Activated CD8-positive, alpha-beta memory T cell treated with anti-CD3 and anti-CD28 coated beads, Interleukin-2, amount 50 U/mL, for 48 hours (primary cell): Measurements from ENCODE around the gene LRRC61.
"Not testable (repeated sequence)": the region's sequence is repeated elsewhere in the genome, so short reads cannot be mapped to it uniquely, and the experiment has no call there.

Source experiments
- DNase-seq: peaks from one replicate; pipeline ENCODE4 v3.0.0-alpha.2; 2020

The LRRC61 gene, protein sequence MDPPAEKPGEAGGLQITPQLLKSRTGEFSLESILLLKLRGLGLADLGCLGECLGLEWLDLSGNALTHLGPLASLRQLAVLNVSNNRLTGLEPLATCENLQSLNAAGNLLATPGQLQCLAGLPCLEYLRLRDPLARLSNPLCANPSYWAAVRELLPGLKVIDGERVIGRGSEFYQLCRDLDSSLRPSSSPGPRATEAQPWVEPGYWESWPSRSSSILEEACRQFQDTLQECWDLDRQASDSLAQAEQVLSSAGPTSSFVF

DNA sequence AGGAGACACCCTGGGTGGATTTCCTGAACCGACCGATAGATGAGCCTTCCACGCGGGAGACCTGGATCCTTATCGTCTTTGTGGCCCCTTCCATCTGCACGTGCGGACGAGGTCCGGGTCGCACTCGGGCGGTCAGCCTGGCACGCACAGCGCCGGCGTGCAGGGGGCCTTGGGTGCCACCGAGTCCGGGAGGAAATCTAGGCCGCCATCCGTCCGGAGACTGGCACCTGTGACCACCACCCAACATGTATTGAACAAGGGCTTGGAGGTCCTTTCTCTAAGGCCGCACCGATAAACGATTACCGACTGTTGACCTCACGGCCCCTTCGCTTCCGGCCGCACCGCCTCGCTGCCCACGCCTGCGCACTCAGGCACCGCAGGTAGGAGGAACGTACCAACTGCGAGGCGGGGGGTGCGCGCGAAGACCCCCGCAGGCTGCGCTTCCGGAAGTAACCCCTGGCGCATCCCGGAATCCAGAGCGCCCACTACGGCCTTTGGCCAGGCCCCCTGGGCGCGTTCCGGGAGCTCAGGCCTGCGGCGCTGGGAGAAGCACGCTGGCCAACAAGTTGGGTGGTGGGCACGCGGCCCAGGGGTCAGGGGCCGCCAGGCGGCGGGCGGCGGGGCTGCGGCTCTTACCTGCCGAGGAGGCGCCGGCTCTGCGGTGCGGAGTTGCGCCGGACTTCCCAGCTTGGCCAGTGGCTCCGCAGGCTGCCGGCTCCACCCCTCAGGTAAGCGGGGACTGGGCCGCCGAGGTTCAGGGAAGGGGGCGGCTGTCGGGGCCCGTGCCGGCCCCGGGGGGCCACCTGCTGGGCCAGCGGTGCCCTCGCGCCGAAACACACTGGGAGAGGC is at the start of gene LRRC61, which contains the start of gene ACTR3C:
Gene LRRC61, plus strand, starts transcription at position 523 of the 849 bp plus-strand sequence. CDS start 13,507 bp downstream, outside the sequence.
Gene ACTR3C, minus strand, starts transcription at position 713 of the 849 bp plus-strand sequence. CDS start 28,249 bp downstream, outside the sequence.
- peak; percentile 86 for DNase-seq

DNA sequence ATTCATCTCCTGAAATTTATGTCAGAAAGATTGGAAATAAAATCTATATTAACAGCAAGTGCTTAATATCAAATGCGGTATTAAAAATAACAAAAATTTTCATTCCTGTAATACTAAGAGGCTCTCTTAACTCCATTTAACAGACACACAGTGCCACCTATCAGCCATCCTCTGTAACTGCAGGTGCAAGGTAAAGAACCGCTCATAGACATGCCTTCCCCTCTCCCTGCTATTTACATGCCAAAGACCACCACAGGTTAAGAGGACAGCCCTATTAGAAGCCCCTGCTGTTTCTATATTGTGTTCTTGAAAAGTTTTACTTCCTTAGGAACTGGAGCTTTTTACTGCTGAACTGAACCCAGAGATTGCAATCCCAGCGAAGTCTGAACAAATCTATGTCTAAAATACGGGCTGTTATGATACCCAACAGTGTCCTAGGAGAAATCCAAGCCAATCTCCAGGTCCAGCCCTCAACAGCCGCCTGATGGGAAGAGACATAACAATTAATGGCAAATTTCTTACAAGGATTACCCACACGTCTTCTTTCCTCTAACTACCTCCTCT is 46.9 kb upstream of the LRRC61 start:
- not testable (repeated sequence) for DNase-seq

DNA sequence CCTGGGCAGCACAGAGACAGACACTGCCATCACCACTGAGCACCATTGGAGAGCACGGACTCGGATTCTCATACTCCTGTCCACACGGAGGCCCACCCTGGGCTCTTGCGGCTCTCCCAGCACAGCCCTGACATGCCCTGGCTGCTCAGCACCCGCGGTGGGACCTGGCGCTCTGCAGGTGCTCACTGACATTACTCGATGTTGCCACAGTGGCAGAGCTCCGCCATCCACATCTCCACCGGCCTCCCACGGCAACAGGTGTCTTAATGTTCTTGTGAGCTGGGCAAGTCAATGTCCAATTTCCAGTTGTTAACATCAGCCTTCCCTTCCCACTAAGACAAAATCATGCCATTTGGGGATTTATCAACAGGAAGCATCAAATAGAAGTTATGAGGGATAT is 44.8 kb upstream of the LRRC61 start:
- not testable (repeated sequence) for DNase-seq

DNA sequence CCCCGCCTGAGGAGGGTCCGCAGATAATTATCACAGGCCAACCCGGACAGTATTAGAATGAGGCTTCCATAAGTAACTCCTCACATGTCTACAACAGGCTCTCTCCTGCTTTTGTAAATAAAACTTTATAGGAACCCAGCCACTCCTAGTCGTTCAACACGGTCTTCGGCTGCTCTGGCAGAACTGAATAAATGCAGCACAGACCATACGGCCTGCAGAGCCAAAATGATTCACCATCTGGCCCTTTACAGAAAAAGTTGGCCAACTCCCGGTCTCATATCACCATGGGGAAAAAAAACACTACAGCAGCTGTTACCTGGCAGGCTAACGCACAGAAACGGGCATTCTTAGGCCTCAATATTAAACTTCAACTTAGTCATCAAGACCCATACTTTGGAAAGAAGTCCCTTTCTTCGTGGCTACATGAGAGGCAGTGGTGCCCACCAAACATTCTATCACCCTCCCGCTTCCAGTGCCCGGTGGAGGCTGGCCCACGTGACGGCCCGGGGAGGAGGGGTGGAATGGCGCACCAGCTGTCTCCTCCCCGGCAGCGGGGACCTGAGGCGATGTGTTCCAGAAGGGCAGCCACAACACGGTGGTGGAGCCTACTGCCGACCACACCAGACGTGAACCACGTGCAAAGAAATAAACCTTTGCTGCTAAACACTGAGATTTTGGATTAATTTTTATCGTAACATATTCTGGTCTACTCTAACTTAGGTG is 41.3 kb upstream of the LRRC61 start:
- DNase-seq: not testable (repeated sequence)

DNA sequence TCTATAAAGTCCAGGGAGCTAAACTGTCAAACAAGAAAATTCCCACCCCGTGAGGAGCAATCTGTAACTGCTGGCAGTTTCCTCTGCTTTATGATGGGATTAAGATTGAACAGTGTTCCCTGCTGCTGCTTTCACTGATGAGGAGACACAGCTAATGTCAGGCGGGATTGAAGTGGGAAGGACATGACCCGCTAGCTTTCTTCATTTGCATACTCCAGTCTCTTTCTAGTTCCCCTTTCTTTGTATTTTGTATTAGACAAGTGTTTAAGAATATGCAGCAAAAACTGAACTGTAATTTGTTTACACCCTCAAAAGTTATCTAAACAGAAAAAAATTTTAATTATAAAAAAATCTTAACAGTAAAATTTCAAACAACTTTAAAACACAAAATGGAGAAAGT is 40.0 kb upstream of the LRRC61 start:
- DNase-seq: not testable (repeated sequence)

DNA sequence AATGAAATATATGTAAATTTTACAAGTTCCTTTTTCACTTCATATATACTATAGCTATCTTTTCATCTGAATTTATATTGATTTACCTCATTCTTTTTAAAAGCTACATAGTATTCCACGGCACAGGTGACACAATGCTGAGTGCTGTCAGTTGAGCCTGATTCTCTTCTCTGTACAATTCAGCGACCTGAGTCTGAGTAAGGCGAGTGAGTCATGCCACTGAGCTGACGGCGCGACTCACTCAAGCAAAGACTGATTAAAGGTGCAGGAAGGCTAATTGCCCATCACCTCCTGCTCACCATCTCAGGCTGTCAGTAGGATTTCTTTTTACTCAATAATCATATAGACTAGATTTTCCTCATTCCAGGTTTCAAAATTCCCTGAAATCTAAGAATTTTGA is 39.5 kb upstream of the LRRC61 start:
- DNase-seq: not testable (repeated sequence)

DNA sequence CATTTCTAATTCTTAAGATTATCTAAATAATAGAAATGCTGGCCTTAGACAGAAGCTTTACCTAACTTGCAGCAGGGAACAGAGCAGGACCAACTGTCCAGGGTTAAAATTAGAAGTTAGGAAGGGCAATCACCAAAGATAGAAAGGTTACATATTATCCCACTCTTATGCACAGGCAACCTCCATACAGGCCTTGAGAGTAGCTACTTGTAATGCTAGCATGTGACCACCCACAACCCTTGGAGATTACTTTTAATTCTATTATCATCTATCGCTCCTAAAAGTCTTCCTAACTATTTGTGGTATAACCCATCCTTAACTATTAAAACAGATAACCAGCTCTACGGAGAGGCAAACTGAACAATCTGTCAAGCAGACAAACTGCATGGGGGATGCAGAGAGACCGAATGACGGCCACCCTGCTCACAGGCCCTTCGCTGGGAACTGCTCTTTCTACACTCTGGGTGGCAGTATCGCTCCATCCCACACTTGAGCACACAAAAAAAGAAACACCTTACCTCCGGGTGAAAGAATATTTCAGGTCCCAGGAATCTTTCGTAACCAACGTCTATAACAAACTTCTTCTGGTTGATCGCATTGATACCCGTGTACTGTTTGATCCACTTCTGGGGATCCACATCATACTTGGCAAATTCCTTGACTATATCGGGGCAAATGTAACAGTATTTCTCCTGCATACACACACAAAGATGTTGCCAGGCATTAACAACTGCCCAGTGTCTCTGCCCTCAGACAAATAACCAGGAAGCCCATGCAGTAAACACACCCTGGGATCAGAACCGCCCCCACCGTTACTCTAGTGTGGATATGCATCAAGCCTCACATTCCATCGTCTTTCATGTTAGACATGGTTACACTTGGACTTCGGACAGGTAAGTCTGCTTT is 37.1 kb upstream of the LRRC61 start:
- not testable (repeated sequence) for DNase-seq

DNA sequence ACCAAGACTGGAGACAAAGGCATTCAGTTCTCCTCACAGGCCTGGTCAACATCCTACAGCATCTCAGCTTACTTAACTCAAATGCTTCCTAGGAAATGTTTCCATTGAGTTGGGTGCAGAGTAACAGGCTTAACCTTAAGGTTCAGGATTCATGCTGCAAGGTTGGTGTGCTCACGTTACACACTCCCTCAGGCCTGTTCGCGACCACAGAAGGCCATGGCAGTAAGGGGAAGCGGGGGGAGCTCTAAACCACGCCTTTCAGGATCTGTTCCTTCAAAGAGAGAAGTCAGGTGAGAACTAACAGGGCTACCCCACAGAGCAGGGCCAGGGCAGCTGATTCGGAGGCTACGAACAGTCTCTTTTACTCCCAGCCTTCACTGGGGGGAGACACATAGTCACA is 35.3 kb upstream of the LRRC61 start:
- not testable (repeated sequence) for DNase-seq

DNA sequence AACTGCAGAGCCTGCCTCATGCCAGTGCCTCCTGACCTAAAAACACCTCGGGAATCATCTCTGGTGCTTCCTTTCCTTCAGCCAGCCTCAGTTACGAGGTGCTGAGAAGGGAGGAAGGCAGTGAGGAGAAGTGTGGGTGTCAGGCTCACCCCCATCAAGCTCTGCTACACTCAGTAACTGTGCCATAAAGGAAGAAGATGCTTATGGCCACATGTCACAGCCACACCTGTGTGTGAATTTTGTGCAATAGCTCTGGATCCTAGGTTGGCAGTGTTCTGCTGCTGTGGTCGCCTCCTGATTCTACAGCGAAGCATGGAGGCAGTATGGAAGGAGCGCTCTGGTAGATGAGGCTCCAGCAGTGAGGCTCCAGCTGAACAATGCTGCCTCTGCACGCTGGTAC is 34.3 kb upstream of the LRRC61 start:
- DNase-seq: not testable (repeated sequence)

DNA sequence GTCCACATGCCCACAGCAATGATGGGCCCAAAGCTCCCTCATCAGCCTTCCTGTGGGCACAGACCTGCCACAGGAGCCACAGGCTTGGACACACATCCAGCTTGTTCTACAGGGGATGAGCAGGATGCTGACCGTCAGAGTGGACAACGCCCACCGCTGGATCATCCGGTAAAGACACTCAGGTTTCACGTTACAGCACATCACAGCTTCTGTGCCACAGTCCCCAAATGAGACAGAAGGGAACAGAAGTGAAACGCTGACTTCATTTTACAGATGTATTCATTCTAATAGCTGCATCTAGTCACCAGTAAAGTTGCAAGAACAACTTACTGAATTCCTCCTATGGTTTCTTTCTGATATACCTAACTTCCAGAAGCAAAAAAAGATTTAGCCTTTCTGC is 32.8 kb upstream of the LRRC61 start:
- not testable (repeated sequence) for DNase-seq

DNA sequence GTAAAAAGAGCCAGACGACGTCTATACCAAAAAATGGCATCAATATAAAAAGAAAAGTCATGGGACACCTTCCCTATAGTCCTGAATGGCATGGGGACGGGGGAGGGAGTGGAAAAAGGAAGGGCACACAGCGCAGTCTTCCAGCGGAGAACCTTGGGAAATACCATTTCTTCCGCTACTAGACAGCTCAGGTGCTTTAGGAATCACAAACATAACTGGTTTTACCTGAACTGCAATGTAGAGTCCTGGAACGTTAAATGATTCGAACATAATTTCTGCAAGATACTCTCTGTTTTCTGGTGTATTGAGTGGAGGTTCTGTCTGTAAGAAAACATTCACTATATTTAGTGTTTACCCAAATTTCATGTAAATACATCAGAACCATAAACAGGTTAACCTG is 28.1 kb upstream of the LRRC61 start:
- DNase-seq: not testable (repeated sequence)

DNA sequence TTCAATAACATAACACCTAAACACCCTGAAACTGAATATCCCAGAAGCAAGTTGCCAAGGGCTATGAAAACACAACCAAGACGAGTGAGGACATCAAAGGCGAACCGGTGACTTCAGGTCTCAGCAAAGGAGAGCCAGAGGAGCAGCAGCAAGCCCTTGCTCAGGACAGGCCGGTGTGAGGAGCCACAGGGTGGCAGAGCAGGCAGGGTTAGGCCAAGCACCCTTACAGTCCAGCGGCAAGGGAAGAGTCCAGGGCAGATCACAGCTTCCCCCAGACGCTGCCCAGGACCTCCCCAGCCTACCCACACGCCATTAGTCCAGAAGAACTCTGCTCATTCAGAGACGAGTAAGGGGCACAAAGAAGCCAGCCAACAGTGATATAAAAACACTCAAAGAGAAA is 27.5 kb upstream of the LRRC61 start:
- not testable (repeated sequence) for DNase-seq

DNA sequence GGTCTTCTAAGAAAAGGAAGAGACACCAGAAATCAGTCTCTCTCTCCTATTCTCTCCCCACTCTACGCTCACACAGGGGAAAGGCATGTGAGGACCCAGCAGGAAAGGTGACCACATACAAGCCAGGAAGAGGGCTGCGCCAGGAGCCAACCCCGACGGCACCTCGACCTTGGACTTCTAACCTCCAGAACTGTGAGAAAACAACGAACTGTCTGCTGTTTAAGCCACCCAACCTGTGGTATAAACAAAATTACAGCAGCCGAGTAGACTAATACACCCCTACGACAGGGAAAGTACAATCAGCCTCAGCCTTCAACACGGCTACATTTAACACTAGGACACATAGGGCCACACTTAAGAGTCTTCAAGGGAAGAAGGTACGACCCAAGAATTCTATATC is 26.4 kb upstream of the LRRC61 start:
- DNase-seq: not testable (repeated sequence)

DNA sequence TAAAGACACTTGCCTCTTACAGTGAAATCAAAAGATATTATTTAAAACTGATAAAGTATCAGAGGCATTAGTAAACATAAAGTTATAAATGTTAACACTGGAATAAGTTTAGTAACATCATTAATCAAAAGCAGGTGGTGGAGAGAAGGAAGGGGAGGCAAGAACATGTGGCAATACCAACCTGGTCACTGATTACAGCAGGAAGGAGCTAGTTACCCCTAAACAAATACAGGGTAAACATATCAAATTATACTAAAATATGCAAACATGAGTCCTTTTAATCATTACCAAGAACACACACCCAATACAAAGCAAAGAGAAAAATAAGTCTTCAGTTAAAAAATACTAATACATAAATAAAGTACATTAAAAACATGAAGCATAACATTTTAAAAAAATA is 25.2 kb upstream of the LRRC61 start:
- not testable (repeated sequence) for DNase-seq

DNA sequence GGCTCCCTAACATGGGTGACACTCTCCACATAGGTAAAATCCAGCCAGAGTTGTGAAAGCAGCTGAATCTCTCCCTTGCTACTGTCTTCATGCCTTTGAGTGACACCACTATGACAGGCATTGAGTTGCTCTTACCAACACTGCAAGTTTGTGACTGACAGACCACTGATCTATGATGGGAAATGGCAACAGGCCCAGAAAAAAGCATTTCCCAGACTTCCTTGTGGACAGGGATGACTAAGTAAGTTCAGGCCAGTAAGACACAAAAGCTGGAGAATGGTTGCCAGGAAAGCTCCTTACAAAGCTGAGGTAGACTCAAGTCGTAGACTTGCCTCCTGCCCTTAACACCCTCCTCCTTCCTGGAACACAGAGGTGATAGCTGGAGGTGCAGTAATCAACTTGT is 20.2 kb upstream of the LRRC61 start:
- DNase-seq: not testable (repeated sequence)

DNA sequence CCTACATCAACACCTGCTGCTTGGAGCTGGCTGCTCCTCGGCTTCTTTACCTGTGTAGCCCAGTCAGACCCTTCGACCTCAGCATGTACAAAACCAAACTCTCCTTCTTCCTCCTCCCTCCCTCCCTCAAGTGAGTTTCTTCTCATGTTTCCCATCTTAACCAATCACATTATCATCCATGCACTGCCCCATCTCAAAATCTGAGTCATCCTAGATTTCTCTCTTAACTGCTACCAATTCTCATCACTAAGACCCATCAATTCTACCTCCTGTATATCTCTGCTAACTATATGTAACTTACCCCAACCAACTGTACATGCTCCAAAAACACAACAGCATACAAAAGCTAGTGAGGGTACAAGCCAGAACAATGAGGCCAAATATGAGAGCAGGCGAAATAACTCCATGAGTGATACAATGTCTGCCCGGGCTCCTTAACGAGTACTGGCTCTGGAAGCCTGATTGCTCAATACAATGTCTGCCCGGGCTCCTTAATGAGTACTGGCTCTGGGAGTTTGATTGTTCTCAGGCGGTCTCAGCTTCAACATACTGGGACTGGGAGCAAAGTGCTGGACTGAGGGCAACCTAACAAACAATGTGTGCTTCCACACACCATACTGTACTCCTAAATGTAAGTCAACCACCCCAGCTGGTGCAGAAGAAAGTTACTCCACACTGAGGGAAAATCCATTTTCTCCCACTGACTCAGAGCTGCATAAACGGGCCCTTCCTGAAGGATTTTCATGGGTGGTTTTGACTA is 18.5 kb upstream of the LRRC61 start:
- DNase-seq: not testable (repeated sequence)

DNA sequence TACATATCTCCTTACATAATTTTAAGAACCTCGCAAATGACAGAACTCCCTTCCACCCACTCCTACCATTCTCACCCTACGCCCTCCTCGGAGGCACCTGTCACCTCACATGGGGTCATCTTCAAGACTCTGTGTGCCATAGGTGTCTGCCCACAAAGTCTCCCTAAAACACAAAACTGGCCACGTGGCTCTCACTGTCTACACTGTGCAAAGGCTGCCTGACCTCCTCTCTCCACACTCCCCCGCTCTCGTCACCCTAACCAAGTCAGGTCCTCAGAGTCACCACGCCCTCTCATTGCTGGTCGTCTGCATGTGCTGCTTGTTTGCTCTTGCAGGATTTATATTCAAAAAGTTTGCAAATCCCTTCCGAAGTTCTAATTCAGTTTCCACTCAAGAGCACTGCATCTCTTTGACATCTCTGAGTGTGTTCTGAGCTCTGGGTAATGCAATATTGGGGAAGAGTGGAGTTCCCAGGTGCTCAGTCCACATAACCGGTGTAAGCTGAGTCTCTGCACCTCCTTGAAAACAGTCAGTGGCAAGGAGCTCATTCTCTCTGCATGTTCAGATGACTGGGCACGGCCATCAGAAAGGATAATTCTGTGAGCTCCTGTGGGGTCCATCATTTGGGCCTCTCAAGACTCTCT is 17.8 kb upstream of the LRRC61 start:
- DNase-seq: not testable (repeated sequence)

DNA sequence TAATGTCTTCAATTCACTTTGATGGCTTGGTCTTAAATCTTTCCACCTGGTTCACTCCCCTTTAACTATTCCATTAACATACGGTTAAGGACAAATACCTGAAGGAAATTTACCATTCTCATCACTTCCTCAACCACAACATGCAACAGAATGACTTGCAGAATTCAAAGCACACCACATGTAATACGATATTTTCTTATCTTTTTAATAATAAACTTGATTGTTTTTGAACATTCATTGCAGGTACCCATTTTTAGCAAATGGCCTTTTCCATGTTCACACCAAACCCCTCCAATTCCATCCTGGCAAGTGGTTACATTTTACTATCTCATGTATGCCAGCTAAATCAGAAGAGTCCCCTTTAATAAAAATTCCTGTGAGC is 17.3 kb upstream of the LRRC61 start:
- DNase-seq: not testable (repeated sequence)

DNA sequence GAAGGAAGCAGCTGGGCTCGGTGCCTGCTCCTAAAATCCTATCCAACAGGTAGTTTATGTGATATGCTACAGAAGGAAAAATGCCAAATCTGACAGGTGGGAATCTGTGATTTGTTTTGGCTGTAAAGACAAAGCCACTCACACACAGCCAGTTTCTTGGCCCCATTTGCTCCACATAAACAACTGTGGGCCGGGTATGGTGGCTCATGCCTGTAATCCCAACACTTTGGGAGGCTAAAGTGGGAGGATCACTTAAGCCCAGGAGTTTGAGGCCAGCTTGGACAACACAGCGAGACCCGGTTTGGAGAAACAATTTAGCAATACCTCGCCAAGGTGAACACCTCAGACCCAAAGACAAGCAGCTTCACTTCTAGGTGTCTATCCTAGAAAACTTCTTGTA is 16.8 kb upstream of the LRRC61 start:
- DNase-seq: not testable (repeated sequence)

DNA sequence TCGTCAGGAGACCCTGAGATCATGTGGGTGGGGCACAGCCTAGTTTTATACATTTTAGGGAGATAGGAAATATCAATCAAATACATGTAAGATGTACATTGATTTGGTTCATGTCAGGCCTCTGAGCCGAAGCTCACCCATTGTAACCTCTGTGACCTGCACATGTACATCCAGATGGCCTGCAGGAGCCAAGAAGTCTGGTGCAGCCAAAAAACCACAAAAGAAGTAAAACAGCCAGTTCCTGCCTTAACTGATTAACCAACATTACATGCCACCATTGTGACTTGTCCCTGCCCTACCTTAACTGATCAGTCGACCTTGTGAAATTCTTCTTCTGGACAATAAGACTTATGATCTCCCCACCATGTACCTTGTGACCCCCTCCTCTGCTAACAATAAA is 16.0 kb upstream of the LRRC61 start:
- no peak for DNase-seq

DNA sequence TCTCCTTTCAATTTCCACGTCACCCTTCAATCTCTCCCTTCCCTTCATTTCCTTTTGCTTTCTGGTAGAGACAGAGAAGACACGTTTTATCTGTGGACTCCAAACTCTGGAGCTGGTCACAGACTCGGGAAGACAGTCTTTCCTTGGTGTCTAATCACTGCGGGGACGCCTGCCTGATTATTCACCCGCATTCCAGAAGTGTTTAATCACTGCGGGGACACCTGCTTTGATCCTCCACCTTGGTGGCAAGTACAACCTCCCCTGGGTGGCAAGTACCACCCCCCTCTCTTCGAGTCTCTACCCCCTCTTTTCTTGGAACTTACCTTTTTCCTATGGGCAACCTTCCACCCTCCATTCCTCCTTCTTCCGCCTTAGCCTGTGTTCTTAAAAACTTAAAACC is 15.3 kb upstream of the LRRC61 start:
- DNase-seq: no peak
